SH-SY5Y (cell line): ENCODE measurements around the gene MYO7B.

Experiments
- GATA2 ChIP-seq: IDR thresholded peaks from 2 replicates; pipeline ENCODE4 v1.6.1; 2011; ENCODE audit warnings: mild to moderate bottlenecking, low read depth, low read length
- GATA3 ChIP-seq: IDR thresholded peaks from 2 replicates; pipeline ENCODE4 v1.6.1; 2011; ENCODE audit warnings: low read depth, mild to moderate bottlenecking, low read length, moderate library complexity

DNA sequence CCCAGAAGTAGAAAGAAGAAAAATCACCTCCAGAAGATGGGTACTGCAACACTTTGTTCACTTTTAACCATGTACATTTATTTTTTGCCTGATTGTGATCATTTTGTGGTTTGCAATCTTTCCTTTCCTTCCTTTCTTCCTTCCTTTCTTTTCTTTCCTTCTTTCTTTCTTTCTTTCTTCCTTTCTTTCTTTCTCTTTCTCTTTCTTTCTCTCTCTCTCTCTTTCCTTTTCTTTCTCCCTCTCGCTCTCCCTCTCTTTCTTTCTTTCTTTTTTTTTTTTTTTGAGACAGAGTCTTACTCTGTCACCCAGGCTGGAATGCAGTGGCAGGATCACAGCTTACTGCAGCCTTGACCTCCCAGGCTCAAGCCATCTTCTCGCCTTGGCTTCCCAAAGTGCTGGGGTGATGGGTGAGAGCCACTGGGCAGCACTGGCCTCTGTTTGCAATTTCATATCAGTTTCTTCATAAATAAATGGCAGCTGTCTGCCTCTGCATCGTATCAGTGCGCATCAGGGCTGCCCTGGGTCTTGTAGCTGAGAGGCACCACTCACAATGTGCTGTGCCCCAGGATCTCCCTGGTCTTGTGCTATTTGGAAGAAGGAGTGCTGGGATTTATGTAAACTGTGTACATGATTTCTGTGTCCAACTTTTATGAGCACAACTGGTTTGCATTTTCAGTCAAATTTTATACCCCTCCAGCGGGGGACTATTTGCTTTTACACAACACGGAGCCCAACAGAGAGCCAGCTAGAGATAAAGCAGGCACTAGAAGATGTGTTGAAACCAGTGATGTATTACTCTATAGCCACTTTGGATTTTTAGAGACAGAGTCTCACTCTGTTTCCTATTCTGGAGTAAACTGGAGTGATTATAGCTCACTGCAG is 146.7 kb downstream of the MYO7B start:
- no peak for TF ChIP-seq GATA3
- TF ChIP-seq GATA2, result peak; percentile 12; the same call in 1 of the 2 replicates
